PFSK-1 (cell line): Measurements from ENCODE around the gene TNS1.

Experiments
- FOXP2 ChIP-seq: optimal IDR thresholded peaks from 2 replicates; pipeline ENCODE3; 2011; ENCODE audit warnings: borderline replicate concordance, control low read depth, inconsistent platforms; ENCODE audit not compliant: insufficient read depth; ENCODE audit errors: extremely low read length, extremely low read depth
- POLR2AphosphoS5 ChIP-seq: IDR thresholded peaks from 2 replicates; pipeline ENCODE4 v1.6.1; 2012; ENCODE audit warnings: low read depth, mild to moderate bottlenecking, control low read depth, low read length, moderate library complexity
- SIN3A ChIP-seq: IDR thresholded peaks from 2 replicates; pipeline ENCODE4 v1.6.1; 2012; ENCODE audit warnings: mild to moderate bottlenecking, low read length, moderate library complexity, borderline replicate concordance; ENCODE audit not compliant: insufficient read depth
- TAF1 ChIP-seq: IDR thresholded peaks from 2 replicates; pipeline ENCODE4 v1.6.1; 2012; ENCODE audit warnings: low read length, control low read depth, borderline replicate concordance; ENCODE audit not compliant: insufficient read depth
- TF ChIP-seq, protein P1 (sequence below), 2 experiments: IDR thresholded peaks; 2 replicates each; pipeline versions ENCODE4 v1.6.1 to v1.8.0; 2011 to 2012; ENCODE audit warnings: low read depth in 2 of 2, low read length in 2 of 2, control low read depth in 1 of 2, inconsistent platforms in 1 of 2, mild to moderate bottlenecking in 1 of 2, moderate library complexity in 1 of 2; ENCODE audit not compliant: insufficient read depth in 1 of 2

Gene TNS1

DNA sequence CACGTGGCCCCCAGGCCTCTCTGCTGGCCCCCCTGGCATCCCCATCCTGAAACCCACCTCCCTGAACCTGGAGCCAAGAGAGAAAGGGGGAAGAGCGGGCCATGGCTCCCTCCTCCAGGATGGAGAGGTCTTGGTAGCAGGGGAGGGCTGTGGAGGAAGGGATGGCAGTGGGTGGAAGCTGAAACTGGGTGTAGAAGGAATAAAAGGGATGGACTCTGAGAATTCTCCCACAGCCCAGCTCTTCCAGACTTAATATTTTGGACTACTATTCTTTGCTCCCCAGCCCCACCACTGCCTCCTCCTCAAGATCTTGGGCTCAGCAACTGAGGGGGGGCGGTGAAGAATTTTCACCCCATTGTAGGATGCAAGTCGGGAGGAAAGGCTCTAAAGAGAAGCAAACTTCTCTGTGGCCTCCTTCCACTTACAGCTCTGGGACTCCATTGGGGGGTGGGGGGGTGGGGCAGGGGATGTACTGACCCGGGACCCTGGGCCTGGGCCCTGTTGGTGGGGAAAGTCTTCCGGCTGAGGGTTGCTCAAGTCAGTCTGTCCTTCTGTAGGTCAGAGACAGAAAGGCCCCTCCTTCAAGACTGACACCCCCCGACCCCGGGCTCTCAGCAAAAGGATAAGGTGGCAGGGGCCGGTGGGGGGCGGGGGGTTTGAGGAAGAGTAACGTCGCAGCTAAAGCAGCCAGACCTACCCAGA is 501 bp downstream of the TNS1 start:
- TF ChIP-seq, protein P1, sequence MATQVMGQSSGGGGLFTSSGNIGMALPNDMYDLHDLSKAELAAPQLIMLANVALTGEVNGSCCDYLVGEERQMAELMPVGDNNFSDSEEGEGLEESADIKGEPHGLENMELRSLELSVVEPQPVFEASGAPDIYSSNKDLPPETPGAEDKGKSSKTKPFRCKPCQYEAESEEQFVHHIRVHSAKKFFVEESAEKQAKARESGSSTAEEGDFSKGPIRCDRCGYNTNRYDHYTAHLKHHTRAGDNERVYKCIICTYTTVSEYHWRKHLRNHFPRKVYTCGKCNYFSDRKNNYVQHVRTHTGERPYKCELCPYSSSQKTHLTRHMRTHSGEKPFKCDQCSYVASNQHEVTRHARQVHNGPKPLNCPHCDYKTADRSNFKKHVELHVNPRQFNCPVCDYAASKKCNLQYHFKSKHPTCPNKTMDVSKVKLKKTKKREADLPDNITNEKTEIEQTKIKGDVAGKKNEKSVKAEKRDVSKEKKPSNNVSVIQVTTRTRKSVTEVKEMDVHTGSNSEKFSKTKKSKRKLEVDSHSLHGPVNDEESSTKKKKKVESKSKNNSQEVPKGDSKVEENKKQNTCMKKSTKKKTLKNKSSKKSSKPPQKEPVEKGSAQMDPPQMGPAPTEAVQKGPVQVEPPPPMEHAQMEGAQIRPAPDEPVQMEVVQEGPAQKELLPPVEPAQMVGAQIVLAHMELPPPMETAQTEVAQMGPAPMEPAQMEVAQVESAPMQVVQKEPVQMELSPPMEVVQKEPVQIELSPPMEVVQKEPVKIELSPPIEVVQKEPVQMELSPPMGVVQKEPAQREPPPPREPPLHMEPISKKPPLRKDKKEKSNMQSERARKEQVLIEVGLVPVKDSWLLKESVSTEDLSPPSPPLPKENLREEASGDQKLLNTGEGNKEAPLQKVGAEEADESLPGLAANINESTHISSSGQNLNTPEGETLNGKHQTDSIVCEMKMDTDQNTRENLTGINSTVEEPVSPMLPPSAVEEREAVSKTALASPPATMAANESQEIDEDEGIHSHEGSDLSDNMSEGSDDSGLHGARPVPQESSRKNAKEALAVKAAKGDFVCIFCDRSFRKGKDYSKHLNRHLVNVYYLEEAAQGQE (IDR thresholded peaks at IDR 0.05; ENCODE audit: insufficient read depth in 1 of 2, low read depth in 2 of 2, low read length in 2 of 2) = no peak
- TF ChIP-seq TAF1 (no peak), POLR2AphosphoS5 (no peak), FOXP2 (no peak), SIN3A (no peak)

DNA sequence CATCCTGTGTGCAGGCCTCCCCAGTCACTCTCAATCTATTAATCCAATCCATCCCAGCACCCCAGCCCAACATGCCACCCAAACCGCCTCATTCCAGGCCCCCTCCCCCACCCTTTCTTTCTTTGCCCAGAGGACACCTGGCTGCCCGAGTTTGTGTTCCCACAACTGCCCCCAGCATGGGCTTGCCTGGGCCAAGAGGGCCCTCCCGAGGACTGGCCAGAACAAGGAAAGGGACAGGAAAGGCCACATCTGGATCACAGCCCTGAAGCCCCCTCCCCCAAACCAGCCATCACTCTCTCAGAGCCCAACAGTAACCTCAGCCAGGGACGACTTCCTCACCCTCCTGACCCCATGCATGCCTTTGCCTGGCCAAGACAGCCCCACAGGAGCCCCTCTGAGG is 1.2 kb downstream of the TNS1 start:
- TF ChIP-seq FOXP2 = no peak
- TF ChIP-seq SIN3A = no peak
- no peak for TF ChIP-seq TAF1
- TF ChIP-seq, protein P1 (IDR thresholded peaks at IDR 0.05; ENCODE audit: insufficient read depth in 1 of 2, low read depth in 2 of 2, low read length in 2 of 2) = no peak
- TF ChIP-seq POLR2AphosphoS5 = no peak

DNA sequence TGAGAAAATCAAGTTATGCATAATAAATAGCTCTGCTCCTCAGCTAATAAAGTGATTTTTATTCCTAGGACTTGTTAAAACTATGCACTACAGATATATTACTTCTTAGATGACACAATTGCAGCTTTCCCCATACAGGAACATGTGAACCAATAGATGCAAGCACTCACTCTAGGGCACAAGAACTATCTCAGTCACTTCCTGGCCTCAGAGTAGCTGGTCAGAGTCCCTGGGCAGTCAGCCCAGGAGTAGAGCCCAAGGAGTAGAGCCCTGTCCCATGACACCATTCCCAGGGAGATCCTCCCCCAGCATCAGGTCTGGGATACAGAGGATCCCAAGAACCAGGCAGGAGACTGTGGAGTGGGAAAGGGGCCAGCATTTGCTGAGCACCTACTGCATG is 2.7 kb downstream of the TNS1 start:
- TF ChIP-seq POLR2AphosphoS5 (no peak), FOXP2 (no peak), SIN3A (no peak)

DNA sequence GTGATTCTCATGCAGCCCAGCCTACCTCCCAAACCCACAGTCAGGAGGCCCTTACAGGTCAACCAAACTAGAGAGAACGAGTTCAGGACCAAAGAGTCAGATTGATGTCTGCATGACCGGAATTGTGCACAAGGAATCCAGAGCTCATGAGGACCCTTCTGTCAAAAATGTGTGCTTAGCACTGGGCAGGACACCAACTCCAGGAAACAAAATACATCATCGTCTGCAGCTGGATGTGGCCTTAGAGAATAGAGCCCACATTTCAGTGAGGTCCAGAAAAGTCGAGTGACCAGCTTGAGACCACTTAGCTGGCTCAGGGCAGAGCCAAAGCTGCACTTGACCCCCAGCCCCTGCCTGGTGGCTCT is 3.2 kb downstream of the TNS1 start:
- no peak for TF ChIP-seq POLR2AphosphoS5
- no peak for TF ChIP-seq SIN3A
- TF ChIP-seq TAF1 = no peak
- TF ChIP-seq, protein P1 (IDR thresholded peaks at IDR 0.05; ENCODE audit: insufficient read depth in 1 of 2, low read depth in 2 of 2, low read length in 2 of 2) = no peak
- TF ChIP-seq FOXP2 = no peak

DNA sequence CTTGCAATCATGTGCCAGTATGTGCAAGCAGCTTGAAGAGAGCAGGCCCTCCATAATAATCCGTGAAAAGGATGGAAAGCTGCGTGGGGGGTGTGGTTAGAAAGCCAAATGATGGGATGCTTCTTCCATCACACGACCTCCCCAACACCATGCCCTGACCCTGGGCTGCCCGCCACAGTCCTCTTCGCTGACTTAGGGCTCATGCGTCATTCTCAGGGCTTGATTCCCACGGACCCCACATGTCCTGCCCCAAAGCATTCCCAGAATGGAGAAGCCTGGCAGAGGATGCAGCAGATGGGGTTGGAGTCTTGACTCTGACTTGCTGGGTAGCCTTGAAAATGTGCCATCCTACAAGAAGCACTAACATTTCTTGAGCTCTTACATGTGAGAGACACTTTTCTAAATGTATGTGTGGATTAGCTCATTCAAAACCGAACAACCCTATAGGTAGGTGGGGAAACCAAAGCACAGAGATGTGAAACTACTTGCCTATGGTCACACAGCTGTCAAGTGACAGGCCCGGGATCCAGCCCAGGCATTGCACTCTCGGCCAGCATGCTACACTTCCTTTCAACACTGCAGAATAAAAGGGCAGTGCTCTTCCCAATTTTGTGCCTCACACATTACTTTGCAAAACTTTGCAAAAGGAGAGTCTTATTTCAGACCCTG is 3.7 kb downstream of the TNS1 start:
- TF ChIP-seq, protein P1 (IDR thresholded peaks at IDR 0.05; ENCODE audit: insufficient read depth in 1 of 2, low read depth in 2 of 2, low read length in 2 of 2) = no peak
- no peak for TF ChIP-seq POLR2AphosphoS5
- no peak for TF ChIP-seq TAF1
- no peak for TF ChIP-seq SIN3A
- TF ChIP-seq FOXP2 = no peak
